ENCODE measurements around the gene SMU1.

- TF ChIP-seq CTCF (IDR thresholded peaks at IDR 0.05; ENCODE audit: insufficient read depth, low read length, poor library complexity, severe bottlenecking) (peak; percentile 28), EZH2phosphoT487 (conservative IDR thresholded peaks at IDR 0.05; ENCODE audit: low read length) (no peak)
Observed at GRCh38 chr9:33044677-33045282, 31.7 kb downstream of the SMU1 start.

Data from SU-DHL-6 (cell line).